Colon (tissue), 2 donors: ENCODE results near the gene THY1.
"Not testable (repeated sequence)": the region's sequence is repeated elsewhere in the genome, so short reads cannot be mapped to it uniquely, and the experiment has no call there.

Experiments used
- FAIRE-seq: peaks from 2 replicates; lab custom pipeline; 2012; peaks lifted over from hg19 to GRCh38; lab: Jason Lieb, UNC
- donor health status: control.
- donor health status: control.

The THY1 gene

DNA sequence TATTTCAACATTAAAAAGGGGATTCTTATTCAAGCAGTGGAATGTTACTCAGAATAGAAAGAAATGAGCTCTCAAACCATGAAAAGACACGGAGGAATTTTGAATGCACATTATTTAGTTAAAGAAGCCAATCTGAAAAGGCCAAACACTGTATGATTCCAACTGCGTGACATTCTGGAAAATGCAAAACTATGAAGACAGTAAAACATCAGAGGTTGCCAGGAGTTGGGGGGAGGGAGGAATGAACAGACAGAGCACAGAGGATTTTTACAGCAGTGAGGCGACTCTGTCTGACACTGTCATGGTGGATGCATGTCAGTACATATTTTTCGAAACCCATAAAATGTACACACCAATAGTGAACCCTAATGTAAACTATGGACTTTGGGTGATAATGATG, 22.9 kb upstream of the THY1 start:
- FAIRE-seq = no peak

DNA sequence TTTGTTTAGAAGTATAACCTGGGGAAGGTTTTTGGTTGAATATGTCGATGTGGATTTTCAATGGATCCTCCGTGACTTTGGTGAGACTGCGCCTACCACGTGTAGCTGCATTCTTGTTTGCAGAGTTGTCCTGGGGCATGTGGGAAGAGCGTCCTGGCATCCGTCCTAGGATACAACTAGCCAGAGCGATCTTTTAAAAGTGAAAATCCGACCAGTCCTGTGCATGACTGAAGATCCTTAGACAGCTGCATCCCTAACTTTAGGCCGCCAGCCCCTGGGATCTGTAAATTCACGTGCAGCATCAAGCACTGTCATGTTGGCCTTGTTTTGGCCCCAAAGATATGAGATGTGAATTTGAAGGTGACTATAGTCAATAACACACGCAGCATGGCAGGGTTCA, 22.4 kb upstream of the THY1 start:
- FAIRE-seq = no peak

DNA sequence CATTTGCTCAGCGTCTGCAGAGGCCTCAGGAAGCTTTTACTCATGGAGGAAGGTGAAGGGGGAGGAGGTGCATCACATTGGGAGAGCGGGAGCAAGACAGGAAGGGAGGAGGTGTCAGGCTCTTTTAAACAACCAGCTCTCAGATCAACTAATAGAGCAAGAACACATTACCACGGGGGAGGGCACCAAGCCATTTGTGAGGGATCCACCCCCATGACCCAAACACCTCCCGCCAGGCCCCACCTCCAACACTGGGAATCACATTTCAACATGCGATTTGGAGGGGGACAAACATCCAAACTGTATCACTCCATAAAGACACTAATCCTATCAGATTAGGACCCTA, 18.9 kb upstream of the THY1 start:
- no peak for FAIRE-seq

DNA sequence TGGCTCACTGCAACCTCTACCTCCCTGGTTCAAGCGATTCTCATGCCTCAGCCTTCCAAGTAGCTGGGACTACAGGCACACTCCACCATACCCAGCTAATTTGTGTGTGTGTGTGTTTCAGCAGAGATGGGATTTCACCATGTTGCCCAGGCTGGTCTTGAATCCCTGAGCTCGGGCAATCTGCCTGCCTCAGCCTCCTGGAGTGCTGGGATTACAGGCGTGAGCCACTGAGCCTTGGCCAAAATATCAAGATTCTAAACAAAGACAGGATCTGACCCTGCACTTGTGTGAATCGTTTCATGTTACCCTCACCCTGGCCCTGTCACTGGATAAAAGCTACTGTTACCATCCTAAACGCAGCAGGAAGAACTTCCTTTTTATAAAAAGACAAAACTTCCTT, 15.6 kb upstream of the THY1 start:
- FAIRE-seq = no peak

DNA sequence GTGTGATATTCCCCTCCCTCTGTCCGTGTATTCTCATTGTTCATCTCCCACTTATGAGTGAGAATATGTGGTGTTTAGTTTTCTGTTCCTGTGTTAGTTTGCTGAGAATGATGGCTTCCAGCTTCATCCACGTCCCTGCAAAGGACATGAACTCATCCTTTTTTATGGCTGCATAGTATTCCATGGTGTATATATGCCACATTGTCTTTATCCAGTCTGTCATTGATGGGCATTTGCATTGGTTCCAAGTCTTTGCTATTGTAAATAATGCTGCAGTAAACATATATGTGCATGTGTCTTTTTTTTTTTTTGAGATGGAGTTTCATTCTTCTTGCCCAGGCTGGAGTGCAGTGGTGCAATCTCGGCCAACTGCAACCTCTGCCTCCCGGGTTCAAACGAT, 14.5 kb upstream of the THY1 start:
- not testable (repeated sequence) for FAIRE-seq

DNA sequence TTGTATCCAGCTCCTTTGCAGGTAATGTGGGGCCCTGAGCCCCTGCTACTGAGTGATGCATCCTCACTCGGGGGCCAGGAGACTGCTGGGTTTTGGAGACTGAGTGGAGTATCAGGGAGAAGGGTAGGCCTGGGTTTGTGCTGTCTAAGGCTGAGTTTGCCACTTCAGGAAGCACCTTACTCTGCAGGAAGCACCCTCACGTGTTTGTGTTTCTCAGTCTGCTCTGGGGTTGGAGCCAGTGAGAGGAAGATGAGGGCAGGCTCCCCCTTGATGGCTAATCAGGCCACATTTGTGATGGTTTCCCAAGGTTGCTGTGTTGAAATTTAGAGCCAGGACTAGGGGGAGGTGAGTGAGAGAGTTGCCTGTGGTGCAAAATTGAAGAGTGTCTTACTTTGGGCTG, 13.7 kb upstream of the THY1 start:
- no peak for FAIRE-seq

DNA sequence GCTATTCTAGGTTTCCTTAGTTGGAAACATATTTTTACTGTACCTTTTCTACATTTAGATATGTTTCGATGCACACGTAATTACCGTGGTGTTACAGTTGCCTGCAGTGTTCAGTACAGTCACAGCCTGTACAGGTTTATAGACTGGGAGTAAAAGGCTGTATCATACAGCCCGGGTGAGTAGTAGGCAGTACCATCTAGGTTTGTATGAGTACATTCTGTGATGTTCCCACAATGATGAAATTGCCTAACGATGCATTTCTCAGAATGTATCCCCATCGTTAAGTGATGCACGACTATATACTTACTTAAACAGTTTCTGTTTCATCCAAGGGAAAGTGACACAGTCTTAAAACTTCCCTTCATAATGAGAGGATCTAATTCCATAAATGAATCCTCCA, 13.1 kb upstream of the THY1 start:
- no peak for FAIRE-seq

DNA sequence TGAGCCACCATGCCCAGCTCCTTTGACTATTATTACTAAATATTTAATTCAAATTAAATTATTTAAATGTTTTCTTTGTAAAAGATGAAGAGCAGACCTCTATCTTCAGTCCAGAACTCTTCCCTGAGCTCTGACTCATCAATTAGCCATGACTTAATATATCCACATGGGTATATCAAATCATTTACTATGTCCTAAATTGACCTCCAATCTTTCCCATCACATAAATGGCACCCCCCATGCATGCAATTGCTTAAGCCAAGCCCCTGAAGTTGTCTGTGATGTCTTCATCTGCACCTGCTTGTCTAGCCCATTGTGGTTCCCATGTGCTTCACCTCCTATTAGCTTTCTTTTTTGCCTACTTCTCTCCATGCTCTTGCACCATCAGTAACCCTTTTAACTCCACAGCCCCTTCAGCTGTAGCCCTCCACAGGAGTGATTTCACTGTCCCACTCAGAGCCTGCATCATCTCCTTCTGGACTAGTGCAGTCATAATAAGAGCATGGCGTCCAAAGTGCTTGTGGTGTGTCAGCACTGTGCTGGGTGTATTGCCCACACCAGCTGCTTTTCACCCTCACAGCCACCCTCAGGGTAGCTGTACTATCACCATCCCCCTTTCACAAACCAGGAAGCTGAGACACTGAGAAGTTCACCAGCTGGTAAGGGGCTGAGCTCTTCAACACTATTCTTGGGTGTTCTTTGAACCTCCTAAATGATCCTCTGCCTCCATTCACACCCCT, 11.8 kb upstream of the THY1 start:
- no peak for FAIRE-seq

DNA sequence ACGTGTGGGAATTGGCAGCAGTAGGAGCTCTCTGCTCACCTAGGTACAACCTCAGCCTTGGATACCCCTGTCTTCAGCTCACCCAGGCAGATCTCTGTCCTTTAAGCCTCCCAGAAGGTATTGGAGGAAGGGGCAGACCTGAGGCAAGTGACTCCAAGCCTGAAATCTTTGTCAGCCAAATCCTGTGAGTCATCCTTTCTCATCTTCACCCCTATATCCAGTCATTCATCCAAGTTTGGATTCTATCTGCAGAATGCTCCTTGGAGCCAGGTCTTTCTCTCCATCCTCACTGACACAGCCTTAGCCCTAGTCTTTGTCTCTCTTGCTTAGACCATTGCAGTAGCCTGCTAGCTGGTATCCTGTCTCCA, 10.4 kb upstream of the THY1 start:
- no peak for FAIRE-seq

DNA sequence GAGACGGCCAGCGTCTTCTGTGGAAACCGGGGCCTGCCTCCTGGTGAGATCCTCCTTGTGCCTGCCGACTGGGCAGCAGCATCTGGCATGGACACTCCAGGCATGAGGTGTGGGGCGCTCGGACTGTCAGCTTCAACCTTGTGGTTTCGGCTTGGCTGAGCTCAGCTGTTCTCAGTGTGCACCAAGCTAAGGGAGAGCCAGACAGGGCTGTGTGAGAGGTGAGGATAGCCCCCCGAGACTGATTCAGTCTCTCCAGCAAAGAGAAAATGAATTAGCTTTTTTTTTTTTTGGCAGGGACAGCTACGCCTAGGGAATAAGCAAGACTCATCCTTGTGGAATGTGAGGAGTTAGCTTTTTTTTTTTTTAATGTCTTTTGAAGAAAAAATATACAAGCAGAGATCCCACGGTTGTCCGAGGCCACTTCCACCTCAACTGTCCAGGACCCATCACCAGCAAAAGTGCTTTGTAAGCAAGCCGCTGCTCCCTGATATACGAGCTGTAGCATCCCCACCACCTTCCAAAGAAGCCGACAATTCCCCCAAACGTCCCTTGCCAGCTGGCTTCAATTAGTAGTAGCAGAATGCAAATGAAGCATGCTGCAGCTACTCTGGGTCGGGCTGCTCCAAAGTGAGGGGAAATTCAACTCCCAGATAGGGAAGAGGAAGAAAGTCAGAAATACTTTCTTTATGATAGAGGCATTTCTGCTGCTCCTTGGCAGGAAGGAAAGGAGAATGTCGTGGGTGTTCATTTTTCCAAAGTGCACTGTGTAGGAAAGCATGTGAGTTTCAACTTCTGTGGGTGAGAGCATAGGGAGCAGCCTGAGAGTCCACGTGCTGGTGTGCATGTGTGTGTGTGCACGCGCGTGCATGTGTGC, 9.7 kb upstream of the THY1 start:
- FAIRE-seq = no peak

DNA sequence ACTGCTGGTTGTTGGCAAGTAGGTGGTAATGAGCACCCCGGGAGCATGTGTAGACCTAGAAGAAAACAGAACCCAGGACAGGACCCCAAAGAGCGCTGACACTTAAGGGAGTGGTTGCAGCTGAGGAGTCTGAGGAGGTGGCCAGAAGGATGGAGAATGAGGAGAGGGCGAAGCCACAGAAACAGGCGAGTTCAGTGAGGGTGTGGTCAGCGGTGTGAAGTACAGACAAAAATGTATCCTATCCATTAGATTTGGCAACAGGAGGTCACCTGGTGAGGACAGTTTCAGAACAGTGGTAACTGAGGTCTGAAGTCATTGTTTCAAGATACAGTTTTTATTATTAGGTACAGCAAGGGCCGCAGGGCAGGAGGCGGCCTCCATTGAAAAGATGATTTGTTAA, 8.6 kb upstream of the THY1 start:
- no peak for FAIRE-seq

DNA sequence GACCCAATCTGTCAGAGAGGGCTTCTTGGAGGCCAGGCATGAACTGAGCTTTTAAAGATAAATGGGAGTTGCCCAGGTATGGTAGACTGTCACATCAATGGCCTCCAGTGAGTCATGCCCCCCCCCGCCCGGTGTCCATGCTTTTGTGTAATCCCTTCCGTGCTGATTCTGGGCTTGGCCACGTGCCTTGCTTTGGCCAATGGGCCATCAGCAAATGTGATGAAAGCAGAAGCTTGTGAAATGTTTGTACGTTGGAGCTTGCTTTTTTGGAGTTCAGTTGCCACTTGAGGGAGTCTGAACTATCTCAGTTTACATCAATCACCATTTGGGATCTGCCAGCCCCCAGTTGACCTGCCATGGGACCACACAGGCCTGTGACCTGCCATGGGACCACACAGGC, 4.3 kb upstream of the THY1 start:
- FAIRE-seq = no peak

DNA sequence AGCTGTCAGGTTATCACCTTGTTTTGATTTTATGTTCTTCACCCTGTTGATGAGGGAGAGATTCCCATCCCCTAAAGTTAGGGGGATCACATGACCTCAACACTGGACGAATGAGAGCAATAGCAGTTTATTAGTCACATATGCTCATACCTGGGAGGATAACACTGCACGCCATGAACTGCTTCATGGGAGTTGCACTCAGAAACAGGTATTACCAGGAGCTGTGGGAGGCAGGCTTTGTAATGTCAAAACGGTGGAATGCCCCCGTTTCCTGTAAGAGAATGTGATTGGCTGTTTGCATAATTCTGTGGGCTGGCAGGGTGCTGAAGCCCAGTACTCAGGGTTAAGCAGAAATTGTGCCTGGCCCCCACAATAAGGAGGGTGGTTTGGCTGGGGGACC, 3.2 kb upstream of the THY1 start:
- no peak for FAIRE-seq

DNA sequence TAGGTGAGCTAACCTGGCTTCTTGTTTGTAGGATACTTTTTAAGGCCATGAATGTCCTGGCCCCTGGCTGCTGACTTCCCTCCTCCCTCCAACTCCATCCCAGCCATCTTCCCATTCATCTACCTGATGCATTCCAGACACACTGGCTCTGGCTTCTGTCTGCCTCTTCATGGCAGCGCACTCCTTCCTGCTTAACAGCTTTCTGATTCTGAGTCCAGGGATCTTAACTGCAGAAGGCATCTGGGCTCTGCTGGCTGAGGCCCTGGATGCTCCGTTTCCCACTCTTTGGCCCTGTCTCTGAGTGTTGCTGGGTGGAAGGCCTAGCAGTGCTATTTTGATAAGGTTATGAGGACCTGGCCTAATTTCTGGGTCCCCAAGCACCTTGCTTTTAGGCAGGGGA, 1.8 kb upstream of the THY1 start:
- no peak for FAIRE-seq

DNA sequence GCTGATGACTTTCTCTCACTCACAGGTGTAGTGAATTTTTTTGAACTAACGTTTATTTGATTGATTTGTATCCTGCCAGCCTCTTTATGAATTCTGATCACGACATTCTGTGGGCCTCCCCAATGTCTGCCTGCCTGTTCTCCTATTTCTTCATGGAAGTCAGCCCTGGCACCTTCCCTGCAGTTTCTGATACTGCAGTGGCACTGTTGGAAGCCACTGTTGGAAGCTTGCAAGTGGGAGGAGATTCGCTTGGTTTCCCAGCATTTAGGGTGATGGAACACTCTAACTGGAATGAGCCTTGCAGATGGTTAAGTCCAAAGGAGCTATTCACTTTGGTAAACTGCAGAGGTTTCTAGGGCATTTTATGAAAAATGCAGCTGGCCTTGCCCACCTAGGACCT, 1.3 kb upstream of the THY1 start:
- FAIRE-seq = no peak

DNA sequence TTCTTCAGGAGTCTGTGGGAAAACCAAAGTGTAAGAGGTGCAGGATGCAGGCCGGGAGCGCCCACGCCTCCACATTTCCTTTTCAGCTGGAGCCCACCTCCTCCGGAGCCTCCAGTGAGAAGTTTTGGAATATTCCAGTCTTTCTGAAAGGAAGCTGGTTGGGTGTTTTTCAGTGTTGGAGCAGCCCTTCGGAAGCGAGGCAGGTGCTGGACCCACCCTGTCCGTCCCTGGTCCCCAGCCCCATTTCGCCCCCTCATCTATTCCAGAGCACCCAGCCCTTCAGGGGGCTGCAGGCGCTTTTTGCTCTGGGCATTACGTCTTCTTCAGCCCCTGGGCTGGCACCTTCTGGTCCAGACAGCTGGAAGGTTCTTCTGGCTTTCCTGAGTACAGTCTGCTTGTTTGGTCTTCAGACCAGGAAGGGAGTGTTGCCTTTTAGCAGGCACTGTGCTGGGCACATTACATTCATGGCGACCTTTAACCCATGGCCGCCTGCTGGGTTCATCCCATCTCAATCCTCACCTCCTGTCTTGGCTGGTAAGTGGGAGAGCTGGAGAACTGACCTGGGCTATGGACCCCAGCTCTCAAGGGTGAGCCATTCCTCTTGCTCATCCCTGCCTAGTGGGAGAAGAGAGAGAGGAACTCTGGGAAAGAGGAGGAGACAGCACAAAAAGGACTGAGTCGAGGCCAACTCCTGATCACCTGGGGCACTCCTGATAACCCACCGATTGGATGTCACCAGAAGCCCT, 710 bp upstream of the THY1 start:
- no peak for FAIRE-seq

DNA sequence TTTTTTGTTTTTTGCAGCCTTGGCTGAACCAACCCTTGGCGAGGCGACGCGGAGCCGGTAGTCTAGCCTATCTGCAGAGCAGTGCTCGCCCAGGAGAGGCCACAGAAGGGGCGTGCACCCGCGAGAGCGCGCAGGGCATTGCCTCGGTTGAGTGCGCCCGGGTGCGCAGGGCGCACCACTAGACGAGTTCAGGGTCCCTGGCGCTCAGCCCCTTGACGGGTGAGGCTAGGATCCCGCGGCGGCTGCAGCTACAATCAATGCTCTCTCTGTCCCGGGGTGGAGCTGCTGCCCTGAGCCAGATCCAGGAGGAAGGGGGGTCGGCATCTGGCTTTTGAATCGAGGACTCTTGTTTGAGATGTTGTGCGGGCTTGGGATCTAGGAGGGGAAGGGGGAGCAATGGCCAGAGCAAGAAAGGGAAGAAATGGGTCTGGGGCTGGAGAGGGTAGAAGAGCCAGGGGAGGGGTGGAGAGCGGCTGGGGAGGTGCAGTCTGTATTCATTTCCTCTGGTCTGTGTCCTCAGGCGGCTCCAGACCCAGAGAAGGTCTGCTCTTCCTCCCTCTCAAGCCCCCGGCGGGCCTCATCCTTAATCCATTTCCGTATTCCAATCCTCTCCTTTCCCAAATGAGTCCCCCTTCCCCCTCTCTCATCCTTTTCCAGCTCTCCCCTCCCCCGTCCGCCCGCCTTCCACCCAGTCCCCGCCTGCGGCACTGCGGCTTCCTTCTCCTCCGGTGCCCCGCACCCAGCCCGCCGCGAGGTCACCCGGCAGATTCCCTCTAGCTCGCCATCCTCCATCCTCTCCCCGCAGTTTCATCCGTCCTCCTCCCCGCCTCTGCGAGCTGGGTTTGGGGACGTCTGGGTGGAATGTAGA, 797 bp downstream of the THY1 start:
- FAIRE-seq = no peak

DNA sequence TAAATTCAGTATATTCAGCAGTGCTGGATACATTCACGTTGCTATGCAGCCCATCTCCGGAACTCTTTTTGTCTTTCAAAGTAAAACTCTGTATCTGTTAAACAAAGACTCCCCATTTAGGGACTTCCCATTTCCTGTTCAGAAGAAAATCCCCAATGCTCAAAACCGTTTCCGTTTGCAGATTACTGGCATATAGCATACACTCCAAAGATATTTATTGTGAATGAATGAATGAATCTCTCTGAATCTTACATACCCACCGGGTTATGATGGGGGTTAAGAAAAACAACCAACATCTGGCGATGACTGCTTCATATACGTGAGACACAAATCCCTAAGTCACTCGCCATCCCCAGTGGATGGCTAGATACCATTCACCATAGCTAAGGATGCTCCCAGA, 1.6 kb downstream of the THY1 start:
- no peak for FAIRE-seq

DNA sequence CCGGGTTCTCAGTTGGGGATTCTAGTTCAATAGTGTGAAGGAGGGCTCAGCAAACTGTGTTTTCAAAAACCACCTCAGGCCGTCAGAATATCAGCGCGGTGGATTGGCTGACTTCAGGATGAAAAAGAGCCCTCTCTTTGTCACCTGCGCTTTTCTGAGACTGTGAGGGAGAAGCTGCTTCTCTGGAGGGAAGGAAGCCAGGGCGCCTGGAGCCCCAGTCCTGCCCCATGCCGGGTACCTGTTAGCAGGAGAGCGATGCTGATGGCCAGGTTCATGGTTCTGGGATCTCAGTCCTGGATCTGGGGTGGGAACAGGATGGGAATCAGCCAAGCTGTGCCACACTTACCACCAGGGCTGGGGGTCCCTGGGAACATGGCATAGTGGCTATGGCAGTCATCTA, 2.3 kb downstream of the THY1 start:
- no peak for FAIRE-seq

DNA sequence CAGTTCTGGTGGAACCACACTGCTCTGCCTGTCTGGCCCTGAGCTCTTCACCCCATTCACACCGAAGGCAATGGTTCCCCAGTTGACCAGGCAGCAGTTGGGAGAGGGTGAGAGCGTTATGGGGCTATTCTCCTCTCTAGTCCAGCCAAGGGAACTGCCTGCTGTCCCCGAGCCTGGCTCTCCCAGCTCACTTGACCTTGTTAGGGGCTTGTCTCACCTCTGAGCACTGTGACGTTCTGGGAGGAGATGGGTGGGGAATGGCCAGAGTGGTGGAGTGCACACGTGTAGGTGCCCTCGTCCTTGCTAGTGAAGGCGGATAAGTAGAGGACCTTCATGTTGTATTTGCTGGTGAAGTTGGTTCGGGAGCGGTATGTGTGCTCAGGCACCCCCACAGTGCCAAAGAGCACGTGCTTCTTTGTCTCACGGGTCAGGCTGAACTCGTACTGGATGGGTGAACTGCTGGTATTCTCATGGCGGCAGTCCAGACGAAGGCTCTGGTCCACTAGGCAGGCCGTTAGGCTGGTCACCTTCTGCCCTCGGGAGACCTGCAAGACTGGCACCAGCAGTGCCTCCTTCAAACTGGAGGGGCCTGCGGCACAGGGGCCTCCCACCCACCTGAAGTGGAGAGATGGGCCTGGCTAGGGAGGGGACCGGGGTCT, 3.0 kb downstream of the THY1 start:
- no peak for FAIRE-seq

DNA sequence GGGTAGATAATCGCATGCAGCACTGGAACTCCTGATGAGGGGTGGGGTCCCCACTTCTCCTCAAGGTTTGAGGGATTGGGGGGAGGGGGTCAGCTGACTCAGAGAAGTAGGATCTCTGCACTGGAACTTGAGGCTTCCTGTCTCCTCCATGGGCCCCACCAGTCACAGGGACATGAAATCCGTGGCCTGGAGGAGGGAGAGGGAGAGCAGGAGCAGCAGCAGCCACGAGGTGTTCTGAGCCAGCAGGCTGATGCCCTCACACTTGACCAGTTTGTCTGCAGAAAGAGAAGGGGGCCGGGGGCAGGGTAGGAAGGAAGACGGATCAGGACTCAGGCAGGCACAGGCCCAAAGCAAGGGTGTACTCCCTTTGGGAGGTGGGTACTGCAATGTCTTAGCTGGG, 3.7 kb downstream of the THY1 start:
- FAIRE-seq = no peak

DNA sequence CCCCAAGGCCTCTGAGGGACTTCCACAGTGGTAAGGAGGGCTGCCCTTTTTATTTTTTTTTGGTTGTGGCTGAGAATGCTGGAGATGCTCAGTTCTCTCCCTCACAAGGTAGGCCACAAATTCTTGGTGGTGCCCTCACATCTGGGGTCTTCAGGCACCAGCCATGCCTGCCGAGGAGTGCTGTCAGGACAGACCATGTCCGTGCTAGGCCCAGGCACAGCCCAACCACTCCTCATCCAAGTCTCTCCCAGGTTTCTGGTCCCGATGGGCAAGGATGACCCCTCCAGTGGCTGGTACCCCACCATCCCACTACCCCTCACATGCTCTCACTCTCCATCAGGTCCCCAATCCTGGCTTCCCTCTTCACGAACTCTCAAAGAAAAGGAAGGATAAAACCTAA, 4.2 kb downstream of the THY1 start:
- FAIRE-seq = no peak
